C1 segment of cervical spinal cord (tissue), 14 donors: ENCODE data around the gene ZMIZ1.
A peak's percentile ranks its signal among the peaks of the same experiment; 100 is the strongest.

ENCODE experiments used
- DNase-seq, 14 donors: peaks; one replicate each; lab custom pipeline; 2025; lab: John Stamatoyannopoulos, UW

Gene ZMIZ1

GRCh38 chr10:79138449-79139123 is 69.8 kb downstream of the ZMIZ1 start:
- no peak for DNase-seq

- no peak for DNase-seq
These were observed 70.5 kb downstream of the ZMIZ1 start for GRCh38 chr10:79139124-79139835.

GRCh38 chr10:79140085-79140793 is 71.5 kb downstream of the ZMIZ1 start:
- no peak for DNase-seq

GRCh38 chr10:79140855-79141254 is 72.1 kb downstream of the ZMIZ1 start:
- no peak for DNase-seq

- DNase-seq = no peak
These were observed 73.3 kb downstream of the ZMIZ1 start for GRCh38 chr10:79142064-79142491.

- DNase-seq = no peak
These were observed 74.0 kb downstream of the ZMIZ1 start for GRCh38 chr10:79142522-79143309.

- no peak for DNase-seq
These were observed 75.1 kb downstream of the ZMIZ1 start for GRCh38 chr10:79143879-79144278.

- no peak for DNase-seq
These were observed 75.8 kb downstream of the ZMIZ1 start for GRCh38 chr10:79144351-79145173.

GRCh38 chr10:79145174-79145483 is 76.4 kb downstream of the ZMIZ1 start:
- DNase-seq = no peak

- no peak for DNase-seq
These were observed 77.0 kb downstream of the ZMIZ1 start for GRCh38 chr10:79145517-79146470.

- DNase-seq = peak in 11 of 14 donors; percentile 38 to 89 (median 72)
These were observed 77.9 kb downstream of the ZMIZ1 start for GRCh38 chr10:79146611-79147130.

- no peak for DNase-seq
These were observed 78.5 kb downstream of the ZMIZ1 start for GRCh38 chr10:79147306-79147705.

GRCh38 chr10:79147796-79148451 is 79.2 kb downstream of the ZMIZ1 start:
- DNase-seq = no peak

- peak in 13 of 14 donors; percentile 24 to 84 (median 64) for DNase-seq
These were observed 79.9 kb downstream of the ZMIZ1 start for GRCh38 chr10:79148452-79149344.

- no peak for DNase-seq
These were observed 80.5 kb downstream of the ZMIZ1 start for GRCh38 chr10:79149345-79149661.

- no peak for DNase-seq
These were observed 81.1 kb downstream of the ZMIZ1 start for GRCh38 chr10:79149662-79150443.

GRCh38 chr10:79150444-79150754 is 81.6 kb downstream of the ZMIZ1 start:
- DNase-seq = no peak

- DNase-seq = no peak
These were observed 83.7 kb downstream of the ZMIZ1 start for GRCh38 chr10:79152423-79152817.
